Body of pancreas (tissue), 4 donors: ENCODE data around the gene ANKLE1. TPM values are rescaled to one million over a fixed set of nuclear protein-coding genes. Genes with fewer than 3 reads are reported as not detected.

ENCODE experiments used
- ATAC-seq: fragments of 150-250 bp; one replicate; pipeline ENCODE4 v1.9.1; 2016
- DNase-seq, 4 donors: peaks; one replicate each; pipeline ENCODE4 v3.0.0-alpha.2; 2019
- H3K27ac ChIP-seq, 4 donors: fragments of 200-600 bp; sonication (generic); 1 replicate in 3 of 4; 2 replicates in 1 of 4; pipeline versions ENCODE4 v1.5.1 to v1.6.1; 2016 to 2019; ENCODE audit warnings: mild to moderate bottlenecking in 1 of 4, mixed read lengths in 1 of 4, moderate library complexity in 1 of 4
- H3K27me3 ChIP-seq, 2 donors: fragments of 200-600 bp; sonication (generic); one replicate each; pipeline ENCODE4 v1.6.0; 2016; ENCODE audit warnings: mild to moderate bottlenecking in 1 of 2
- H3K36me3 ChIP-seq, 2 donors: fragments of 200-600 bp; sonication (generic); replicated peaks in 1 of 2; 2 replicates each; pipeline ENCODE4 v1.5.1; 2016; ENCODE audit warnings: low read depth in 2 of 2; ENCODE audit not compliant: insufficient read depth in 1 of 2
- H3K4me1 ChIP-seq: fragments of 200-600 bp; sonication (generic); one replicate; pipeline ENCODE4 v1.6.0; 2016
- H3K4me3 ChIP-seq, 2 donors: fragments of 200-600 bp; sonication (generic); 1 replicate in 1 of 2; 2 replicates in 1 of 2; pipeline ENCODE4 v1.5.1; 2016 to 2019
- H3K9me3 ChIP-seq, 3 donors: fragments of 200-600 bp; sonication (generic); 1 replicate in 2 of 3; 2 replicates in 1 of 3; pipeline ENCODE4 v1.5.1; 2016
- POLR2A ChIP-seq, 3 donors: fragments of 450-650 bp; IDR thresholded peaks; one replicate each; pipeline ENCODE4 v1.6.1; 2016; ENCODE audit warnings: antibody characterized with exemption in 3 of 3, mild to moderate bottlenecking in 2 of 3
- WGBS, 2 donors: methylation state at CpG; one replicate each; pipeline ENCODE4 v1.1.5; 2017; 5-methylcytosine and 5-hydroxymethylcytosine counted together
- intact Hi-C: fragments of 100-400 bp; cut with DNase I; formaldehyde crosslinking; loops from one replicate; pipeline ENCODE4 v1.15.1; 2023
- total RNA-seq, 2 donors: library from RNA; depleted of rRNA; stranded (reverse); fragments of >200 nt; gene quantifications; one replicate each; pipeline ENCODE4 v1.1.0, GENCODE V29; 2016
- TF ChIP-seq, protein P1 (sequence below), 7 experiments: fragments of 450-650 bp in 4 of 7; fragments of 200-600 bp in 3 of 7; sonication (generic) in 3 of 7; IDR thresholded peaks; one replicate each; pipeline ENCODE4 v1.5.1; 2016 to 2019; ENCODE audit warnings: antibody characterized with exemption in 7 of 7

The ANKLE1 gene
- total RNA-seq, 2 donors from 2014 or later: 0.33 TPM; not detected in 1

DNA sequence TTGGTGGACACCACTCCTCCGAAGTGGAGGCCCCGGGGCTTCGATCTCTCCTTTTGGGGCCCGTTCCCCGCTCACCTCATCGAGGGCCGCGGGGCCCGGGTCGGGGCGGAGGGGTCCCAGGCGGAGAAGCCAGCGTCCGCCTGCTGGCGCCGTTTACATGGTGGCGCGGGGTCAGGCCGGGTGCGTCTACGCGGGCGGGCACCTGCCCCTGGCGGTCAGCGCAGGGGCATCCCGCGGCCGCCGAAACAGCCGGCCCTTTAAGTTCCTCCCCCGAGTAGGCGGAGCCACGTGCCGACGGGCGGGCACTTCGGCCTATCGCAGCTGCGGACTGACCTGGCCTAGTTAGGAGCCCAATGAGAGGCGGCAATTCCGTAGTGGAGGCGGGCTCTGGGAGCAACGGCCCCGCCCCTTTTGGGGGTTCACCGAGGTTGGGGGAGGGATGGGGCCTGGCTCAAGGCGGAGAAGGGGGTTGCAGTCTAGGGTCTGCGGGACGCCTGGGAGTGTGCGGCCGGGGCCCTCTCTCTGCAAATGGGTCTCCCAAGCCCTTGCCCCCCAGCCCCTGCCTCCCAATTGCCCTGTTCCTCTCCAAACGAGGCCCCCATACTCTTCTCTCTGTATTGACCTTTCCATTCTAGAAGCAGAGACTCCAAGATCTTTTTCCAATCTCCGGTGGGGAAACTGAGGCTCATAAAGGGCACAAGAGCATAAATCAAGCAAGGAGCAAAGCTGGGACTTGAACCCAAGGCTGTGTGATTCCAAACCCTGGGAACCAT is 21.7 kb downstream of the ANKLE1 start, which contains the start of gene ABHD8:
Gene ABHD8 (minus strand): TSS at position 259 of the 773 bp plus-strand sequence. CDS start 1,809 bp downstream, outside the sequence.
- peak; percentile 97 for DNase-seq
- H3K9me3 ChIP-seq: no peaks in the 10 kb centered on the region
- H3K36me3 ChIP-seq: no peaks in the 10 kb centered on the region
- peak; percentile 78 for ATAC-seq
- H3K4me3 ChIP-seq: peak within 1 kb of the TSS; percentile 61 to 94
- 2 to 3% methylated on average over 9 to 47 of the region's 52 CpGs for whole genome bisulfite sequencing, 2 donors
- no peaks in the 10 kb centered on the region for H3K27me3 ChIP-seq
- H3K4me1 ChIP-seq: peaks cover 43% of the 10 kb centered on the region
- H3K27ac ChIP-seq: peak within 1 kb of the TSS; percentile 9 to 95 (median 66)
- TF ChIP-seq, protein P1, sequence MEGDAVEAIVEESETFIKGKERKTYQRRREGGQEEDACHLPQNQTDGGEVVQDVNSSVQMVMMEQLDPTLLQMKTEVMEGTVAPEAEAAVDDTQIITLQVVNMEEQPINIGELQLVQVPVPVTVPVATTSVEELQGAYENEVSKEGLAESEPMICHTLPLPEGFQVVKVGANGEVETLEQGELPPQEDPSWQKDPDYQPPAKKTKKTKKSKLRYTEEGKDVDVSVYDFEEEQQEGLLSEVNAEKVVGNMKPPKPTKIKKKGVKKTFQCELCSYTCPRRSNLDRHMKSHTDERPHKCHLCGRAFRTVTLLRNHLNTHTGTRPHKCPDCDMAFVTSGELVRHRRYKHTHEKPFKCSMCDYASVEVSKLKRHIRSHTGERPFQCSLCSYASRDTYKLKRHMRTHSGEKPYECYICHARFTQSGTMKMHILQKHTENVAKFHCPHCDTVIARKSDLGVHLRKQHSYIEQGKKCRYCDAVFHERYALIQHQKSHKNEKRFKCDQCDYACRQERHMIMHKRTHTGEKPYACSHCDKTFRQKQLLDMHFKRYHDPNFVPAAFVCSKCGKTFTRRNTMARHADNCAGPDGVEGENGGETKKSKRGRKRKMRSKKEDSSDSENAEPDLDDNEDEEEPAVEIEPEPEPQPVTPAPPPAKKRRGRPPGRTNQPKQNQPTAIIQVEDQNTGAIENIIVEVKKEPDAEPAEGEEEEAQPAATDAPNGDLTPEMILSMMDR (IDR thresholded peaks at IDR 0.05): peak; percentile 61 to 90 (median 77)
- peak; percentile 50 to 70 (median 66) for TF ChIP-seq POLR2A (IDR thresholded peaks at IDR 0.05)
- intact Hi-C loops: no loop called here

DNA sequence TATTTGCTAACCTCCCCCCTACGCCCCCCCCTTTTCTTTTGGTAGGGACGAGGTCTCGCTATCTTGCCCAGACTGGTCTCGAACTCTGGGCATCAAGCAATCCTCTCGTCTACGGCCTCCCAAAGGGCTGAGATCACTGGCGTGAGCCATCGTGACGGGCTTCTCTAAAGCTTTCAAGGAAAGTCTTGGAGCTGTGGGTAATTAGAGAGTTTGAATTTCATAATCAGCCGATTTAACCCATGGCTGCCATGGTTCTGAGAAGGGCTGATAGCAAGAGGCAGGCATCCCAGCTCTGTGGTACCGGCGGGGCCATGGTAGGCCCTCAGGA is 22.2 kb downstream of the ANKLE1 start:
- WGBS, 2 donors: 65 to 72% methylated on average over 12 of the region's 12 CpGs
- intact Hi-C loops: no loop called here
- Histone ChIP-seq H3K9me3 (no peaks in the 10 kb centered on the region), H3K27me3 (no peaks in the 10 kb centered on the region), H3K27ac (peak overlapping the region in 3 of 4 donors; percentile 56 to 95 (median 75)), H3K4me1 (peaks cover 45% of the 10 kb centered on the region), H3K4me3 (no peak overlapping the region), H3K36me3 (no peaks in the 10 kb centered on the region)
- ATAC-seq (no peak), DNase-seq (no peak)
- TF ChIP-seq, protein P1 (IDR thresholded peaks at IDR 0.05): no peak
- TF ChIP-seq POLR2A (IDR thresholded peaks at IDR 0.05): no peak

DNA sequence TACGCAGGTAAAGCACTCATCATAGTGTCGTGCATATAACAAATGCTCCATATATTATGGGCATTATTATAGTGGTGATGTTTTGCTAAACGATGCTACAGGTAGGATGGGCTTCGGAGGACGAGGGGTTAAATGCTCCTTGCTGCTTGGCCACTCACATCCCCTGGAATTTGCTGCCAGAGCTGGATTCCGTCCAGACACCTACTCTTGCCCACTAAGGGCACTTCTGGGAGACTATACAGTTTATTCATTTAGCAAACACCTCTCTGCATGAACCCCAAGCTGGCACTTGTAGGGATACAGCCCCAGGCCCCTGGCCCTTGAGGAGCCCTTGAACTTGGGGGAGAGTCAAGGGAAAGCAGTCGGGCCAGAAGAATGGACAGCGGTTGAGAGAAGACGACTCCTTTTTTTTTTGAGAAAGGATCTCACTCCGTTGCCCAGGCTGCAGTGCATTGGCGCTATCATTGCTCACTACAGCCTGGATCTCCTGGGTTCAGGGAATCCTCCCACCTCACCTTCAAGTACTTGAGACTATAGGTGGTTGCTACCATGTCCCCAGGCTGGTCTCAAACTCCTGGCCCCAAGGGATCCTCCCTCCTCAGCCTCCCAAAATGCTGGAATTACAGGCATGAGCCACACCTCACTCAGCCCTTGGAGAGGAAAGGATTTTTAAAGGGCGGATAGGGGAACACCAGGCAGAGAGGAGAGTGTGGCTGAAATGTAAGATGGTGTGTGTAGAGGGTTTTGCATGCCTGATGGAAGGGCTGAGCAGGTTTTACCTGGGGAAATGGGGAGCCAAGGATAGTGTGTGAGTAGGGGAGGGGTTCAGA is 22.9 kb downstream of the ANKLE1 start:
- Histone ChIP-seq H3K9me3 (no peaks in the 10 kb centered on the region), H3K27me3 (no peaks in the 10 kb centered on the region), H3K4me1 (peaks cover 48% of the 10 kb centered on the region), H3K4me3 (no peak overlapping the region), H3K36me3 (no peaks in the 10 kb centered on the region), H3K27ac (peak overlapping the region; percentile 42 to 95 (median 82))
- intact Hi-C loops: no loop called here
- WGBS, 2 donors: 61% methylated on average over 11 to 12 of the region's 12 CpGs
- DNase-seq: peak in 1 of 4 donors; percentile 21
- no peak for TF ChIP-seq POLR2A (IDR thresholded peaks at IDR 0.05)
- TF ChIP-seq, protein P1 (IDR thresholded peaks at IDR 0.05): no peak
- no peak for ATAC-seq

DNA sequence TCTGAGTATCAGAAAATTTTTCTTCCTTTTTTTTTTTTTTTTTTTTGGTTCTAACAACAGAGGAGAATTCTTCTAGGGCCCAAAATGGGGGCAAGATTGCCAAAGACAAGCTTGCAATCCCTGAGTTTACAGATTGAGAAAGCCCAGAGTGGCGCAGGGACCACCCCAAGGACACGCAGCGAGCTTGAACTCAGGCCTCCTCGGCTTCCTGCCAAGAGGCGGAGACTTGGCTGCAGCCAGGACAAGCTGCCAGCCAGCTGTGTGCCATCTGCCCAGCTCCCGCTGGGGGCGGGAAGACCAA is 23.5 kb downstream of the ANKLE1 start:
- intact Hi-C loops: no loop called here

More for the DNA sequence above, 23.5 kb downstream of the ANKLE1 start:
- TF ChIP-seq POLR2A (IDR thresholded peaks at IDR 0.05): no peak
- TF ChIP-seq, protein P1 (IDR thresholded peaks at IDR 0.05): no peak
- Histone ChIP-seq H3K27ac (peak overlapping the region; percentile 42 to 95 (median 82)), H3K4me1 (peaks cover 53% of the 10 kb centered on the region), H3K27me3 (no peaks in the 10 kb centered on the region), H3K9me3 (no peaks in the 10 kb centered on the region), H3K36me3 (no peaks in the 10 kb centered on the region), H3K4me3 (no peak overlapping the region)
- 0 to 1% methylated on average over 6 to 7 of the region's 7 CpGs for WGBS, 2 donors
- ATAC-seq: no peak
- DNase-seq: no peak
